Activated CD4-positive, alpha-beta T cell treated with anti-CD3 and anti-CD28 coated beads, Interleukin-2, amount 50 U/mL, for 16 hours (primary cell): ENCODE results near the gene RMDN2.

Experiments used
- DNase-seq: peaks from one replicate; pipeline ENCODE4 v3.0.0-alpha.2; 2020

Gene RMDN2, protein sequence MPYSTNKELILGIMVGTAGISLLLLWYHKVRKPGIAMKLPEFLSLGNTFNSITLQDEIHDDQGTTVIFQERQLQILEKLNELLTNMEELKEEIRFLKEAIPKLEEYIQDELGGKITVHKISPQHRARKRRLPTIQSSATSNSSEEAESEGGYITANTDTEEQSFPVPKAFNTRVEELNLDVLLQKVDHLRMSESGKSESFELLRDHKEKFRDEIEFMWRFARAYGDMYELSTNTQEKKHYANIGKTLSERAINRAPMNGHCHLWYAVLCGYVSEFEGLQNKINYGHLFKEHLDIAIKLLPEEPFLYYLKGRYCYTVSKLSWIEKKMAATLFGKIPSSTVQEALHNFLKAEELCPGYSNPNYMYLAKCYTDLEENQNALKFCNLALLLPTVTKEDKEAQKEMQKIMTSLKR

GRCh38 chr2:37925063-37925897, at the start of gene RMDN2:
Gene RMDN2, plus strand, starts transcription at chr2:37925287. Its CDS starts 3,991 bp downstream, at chr2:37929278.
- peak; percentile 87 for DNase-seq

GRCh38 chr2:37875403-37875906, 49.6 kb upstream of the RMDN2 start:
- DNase-seq, result no peak

- DNase-seq, result no peak
These were observed 48.9 kb upstream of the RMDN2 start for GRCh38 chr2:37876227-37876626.

GRCh38 chr2:37877457-37878315, 47.4 kb upstream of the RMDN2 start:
- DNase-seq, result peak; percentile 78

GRCh38 chr2:37878536-37878935, 46.6 kb upstream of the RMDN2 start:
- DNase-seq, result no peak

- DNase-seq, result no peak
These were observed 44.5 kb upstream of the RMDN2 start for GRCh38 chr2:37880551-37880950.

GRCh38 chr2:37881397-37881796, 43.7 kb upstream of the RMDN2 start:
- DNase-seq, result no peak

- DNase-seq, result no peak
These were observed 43.1 kb upstream of the RMDN2 start for GRCh38 chr2:37882036-37882435.

- DNase-seq, result no peak
These were observed 41.6 kb upstream of the RMDN2 start for GRCh38 chr2:37883518-37883917.

DNA sequence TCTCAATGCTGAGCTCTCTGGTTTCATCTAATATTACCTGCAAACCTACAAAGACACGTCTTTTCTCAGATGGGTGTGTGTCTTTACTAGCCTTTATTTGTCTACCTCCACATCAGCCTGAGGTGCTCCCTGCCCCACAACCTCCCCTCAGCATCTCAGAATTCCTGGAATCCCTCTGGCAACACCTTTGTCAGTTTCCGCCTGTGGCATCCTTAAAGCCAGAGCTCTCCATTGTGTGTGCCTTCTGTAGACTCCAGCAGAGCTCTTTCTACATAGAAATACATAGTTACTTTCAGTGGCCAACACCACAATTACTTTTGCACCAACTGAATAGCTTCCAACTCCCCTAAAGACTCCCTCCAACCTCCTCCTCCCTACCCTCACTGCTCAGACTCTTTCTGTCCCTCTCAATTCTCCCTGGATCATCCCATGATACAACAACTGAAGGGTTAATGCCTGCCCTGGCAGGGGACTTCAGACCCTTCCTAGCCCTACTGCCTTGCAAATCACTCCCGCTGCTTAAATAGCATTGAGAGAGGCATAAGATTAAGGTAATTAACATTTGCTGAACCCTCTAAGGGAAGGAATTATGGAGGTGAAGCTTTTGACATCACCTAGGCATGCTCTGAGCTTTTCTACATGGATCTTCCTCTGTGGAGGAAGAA, 39.6 kb upstream of the RMDN2 start:
- no peak for DNase-seq

- DNase-seq, result no peak
These were observed 38.3 kb upstream of the RMDN2 start for GRCh38 chr2:37886745-37887144.

DNA sequence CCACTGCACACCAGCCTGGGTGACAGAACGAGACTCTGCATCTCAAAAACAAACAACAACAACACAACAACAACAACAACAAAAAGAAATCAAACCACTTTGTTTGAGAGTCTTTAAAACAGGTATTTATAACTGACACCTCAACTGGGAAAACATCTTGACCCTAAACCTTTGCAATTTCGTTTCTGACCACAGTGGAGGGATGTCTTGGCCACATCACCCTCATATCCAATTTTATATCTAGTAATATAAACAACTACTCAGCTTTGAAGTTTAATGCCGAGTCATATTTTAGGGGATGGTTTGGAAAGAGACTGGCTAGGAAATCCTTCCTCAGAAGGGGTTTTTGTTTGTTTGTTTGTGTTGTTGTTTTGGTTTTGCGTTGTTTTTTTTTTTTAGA, 37.8 kb upstream of the RMDN2 start:
- DNase-seq, result no peak

GRCh38 chr2:37890893-37891495, 34.1 kb upstream of the RMDN2 start:
- DNase-seq, result peak; percentile 76

DNA sequence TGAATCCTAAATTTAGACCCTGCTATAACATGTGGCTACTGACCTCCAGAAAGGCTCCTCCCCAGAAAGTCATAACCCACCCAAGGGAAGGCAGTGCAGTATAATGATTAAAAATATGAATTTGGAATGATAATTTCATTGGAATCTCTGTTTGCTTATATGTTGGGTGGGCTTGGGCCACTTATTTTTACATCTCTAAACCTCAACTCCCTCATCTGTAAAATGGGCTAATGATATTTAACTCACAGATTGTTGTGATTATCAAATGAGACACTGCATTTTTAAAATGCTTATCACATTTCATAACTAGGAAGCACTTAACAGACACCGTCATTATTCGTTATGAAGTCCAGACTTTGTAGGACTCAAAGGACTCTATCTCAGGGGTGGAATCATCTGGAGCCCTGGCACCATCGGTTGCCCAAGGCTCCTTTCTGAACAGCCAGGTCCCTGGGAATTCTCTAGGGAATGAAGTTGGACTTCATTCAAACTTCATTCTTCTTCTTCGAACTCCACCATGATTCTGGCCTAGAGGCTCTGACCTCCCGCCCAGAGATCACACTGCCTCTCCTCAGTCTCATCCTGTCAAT, 33.1 kb upstream of the RMDN2 start:
- no peak for DNase-seq

GRCh38 chr2:37892436-37893114, 32.5 kb upstream of the RMDN2 start:
- no peak for DNase-seq

- DNase-seq, result no peak
These were observed 31.8 kb upstream of the RMDN2 start for GRCh38 chr2:37893327-37893726.

- DNase-seq, result peak; percentile 50
These were observed 31.0 kb upstream of the RMDN2 start for GRCh38 chr2:37894047-37894446.

DNA sequence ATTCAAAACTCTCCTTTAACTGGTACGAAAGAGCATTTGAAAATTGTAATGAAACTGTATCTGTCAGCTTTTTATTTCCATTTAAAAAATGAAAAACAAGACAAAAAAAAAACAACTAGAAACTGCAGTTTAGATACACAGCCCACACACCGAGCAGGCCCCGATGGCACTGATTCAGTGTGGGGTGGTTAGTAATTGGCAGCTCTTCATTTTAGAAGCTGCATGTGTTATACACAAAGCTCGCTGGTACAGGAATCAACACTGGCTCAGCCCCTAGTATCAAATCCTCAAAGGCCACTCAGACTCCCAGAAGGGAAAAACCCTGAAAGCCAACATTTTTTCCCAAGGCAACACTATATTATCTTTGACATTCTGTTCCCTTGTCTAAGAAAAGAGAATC, 30.5 kb upstream of the RMDN2 start:
- no peak for DNase-seq

- no peak for DNase-seq
These were observed 29.9 kb upstream of the RMDN2 start for GRCh38 chr2:37895140-37895539.

- DNase-seq, result no peak
These were observed 28.8 kb upstream of the RMDN2 start for GRCh38 chr2:37896319-37896718.

- no peak for DNase-seq
These were observed 27.6 kb upstream of the RMDN2 start for GRCh38 chr2:37897511-37897910.
